KMS-11 (cell line): Measurements from ENCODE around the gene TMEM219.

Source experiments
- H2AFZ ChIP-seq: fragments of 200-600 bp; sonication (generic); 2 replicates; pipeline ENCODE4 v1.6.1; 2016; ENCODE audit warnings: antibody characterized with exemption, mixed run types, low read depth
- H3K27ac ChIP-seq: fragments of 200-600 bp; sonication (generic); 2 replicates; pipeline ENCODE4 v1.6.1; 2016; ENCODE audit warnings: mild to moderate bottlenecking, mixed run types
- H3K27me3 ChIP-seq: fragments of 200-600 bp; sonication (generic); 2 replicates; pipeline ENCODE4 v1.6.1; 2017; ENCODE audit warnings: mild to moderate bottlenecking, low read depth, mixed run types, moderate library complexity; ENCODE audit not compliant: insufficient read depth
- H3K36me3 ChIP-seq: fragments of 200-600 bp; sonication (generic); 2 replicates; pipeline ENCODE4 v1.6.1; 2017; ENCODE audit warnings: mild to moderate bottlenecking, mixed run types; ENCODE audit not compliant: insufficient read depth
- H3K4me1 ChIP-seq: fragments of 200-600 bp; sonication (generic); 2 replicates; pipeline ENCODE4 v1.6.1; 2016; ENCODE audit warnings: mild to moderate bottlenecking, low read depth, mixed run types; ENCODE audit not compliant: poor library complexity, severe bottlenecking
- H3K4me2 ChIP-seq: fragments of 200-600 bp; sonication (generic); 2 replicates; pipeline ENCODE4 v1.7.0; 2016; ENCODE audit warnings: mild to moderate bottlenecking, mixed run types
- H3K4me3 ChIP-seq: fragments of 200-600 bp; sonication (generic); IDR thresholded peaks from 2 replicates; pipeline ENCODE4 v1.6.1; 2017; ENCODE audit warnings: low read depth, low read length, mixed read lengths; ENCODE audit not compliant: insufficient read depth
- H3K79me2 ChIP-seq: fragments of 200-600 bp; sonication (generic); 2 replicates; pipeline ENCODE4 v1.6.1; 2016; ENCODE audit warnings: low read depth, mixed run types; ENCODE audit not compliant: insufficient read depth
- H3K9ac ChIP-seq: fragments of 200-600 bp; sonication (generic); 2 replicates; pipeline ENCODE4 v1.6.1; 2016; ENCODE audit warnings: mild to moderate bottlenecking, mixed run types
- H4K20me1 ChIP-seq: fragments of 200-600 bp; sonication (generic); 2 replicates; pipeline ENCODE4 v1.6.1; 2016; ENCODE audit warnings: mild to moderate bottlenecking, mixed run types; ENCODE audit not compliant: insufficient read depth
- CTCF ChIP-seq: fragments of 200-600 bp; sonication (generic); conservative IDR thresholded peaks from 2 replicates; pipeline ENCODE4 v1.6.1; 2017; ENCODE audit warnings: low read depth, mild to moderate bottlenecking, antibody characterized with exemption, low read length, moderate library complexity, mixed read lengths

TMEM219 gene

GRCh38 chr16:29922986-29923501 is 38.8 kb upstream of the TMEM219 start:
- H3K36me3 ChIP-seq: no peaks in the 10 kb centered on the region
- H4K20me1 ChIP-seq: no peaks in the 10 kb centered on the region

GRCh38 chr16:29925105-29925756 is 36.6 kb upstream of the TMEM219 start:
- Histone ChIP-seq H3K4me3 (no peak overlapping the region), H4K20me1 (no peaks in the 10 kb centered on the region), H3K27me3 (no peaks in the 10 kb centered on the region), H3K9ac (peak overlapping the region; percentile 68; the same call in 1 of the 2 replicates), H2AFZ (peak overlapping the region; percentile 93), H3K4me2 (peak overlapping the region; percentile 70), H3K36me3 (no peaks in the 10 kb centered on the region), H3K27ac (no peak overlapping the region), H3K79me2 (peaks cover 11% of the 10 kb centered on the region; the same call in 1 of the 2 replicates), H3K4me1 (peaks cover 28% of the 10 kb centered on the region)
- TF ChIP-seq CTCF: no peak

More at GRCh38 chr16:29922986-29923501, 38.8 kb upstream of the TMEM219 start:
- Histone ChIP-seq H3K4me1 (peaks cover 28% of the 10 kb centered on the region), H3K9ac (no peak overlapping the region), H3K4me2 (no peak overlapping the region), H3K27me3 (no peaks in the 10 kb centered on the region), H2AFZ (no peak overlapping the region), H3K79me2 (peaks cover 11% of the 10 kb centered on the region; the same call in 1 of the 2 replicates), H3K27ac (no peak overlapping the region), H3K4me3 (no peak overlapping the region)
- TF ChIP-seq CTCF: no peak

GRCh38 chr16:29925781-29926710 is 35.8 kb upstream of the TMEM219 start, which contains the start of gene KCTD13:
Gene KCTD13, minus strand, starts transcription at chr16:29926226. Its CDS starts 193 bp downstream, at chr16:29926033.
- H2AFZ ChIP-seq: peak within 1 kb of the TSS; percentile 93
- H4K20me1 ChIP-seq: no peaks in the 10 kb centered on the region
- peaks cover 11% of the 10 kb centered on the region; the same call in 1 of the 2 replicates for H3K79me2 ChIP-seq
- peak within 1 kb of the TSS; percentile 43 for H3K27ac ChIP-seq
- no peaks in the 10 kb centered on the region for H3K27me3 ChIP-seq
- peak within 1 kb of the TSS; percentile 70 for H3K4me2 ChIP-seq
- H3K36me3 ChIP-seq: no peaks in the 10 kb centered on the region
- TF ChIP-seq CTCF: no peak
- peaks cover 28% of the 10 kb centered on the region for H3K4me1 ChIP-seq
- peak within 1 kb of the TSS; percentile 68; the same call in 1 of the 2 replicates for H3K9ac ChIP-seq
- no peak within 1 kb of the TSS for H3K4me3 ChIP-seq

GRCh38 chr16:29926711-29927052 is 35.2 kb upstream of the TMEM219 start:
- no peaks in the 10 kb centered on the region for H3K36me3 ChIP-seq
- H3K4me1 ChIP-seq: peaks cover 28% of the 10 kb centered on the region
- H2AFZ ChIP-seq: peak overlapping the region; percentile 93
- peak overlapping the region; percentile 43; the same call in 1 of the 2 replicates for H3K27ac ChIP-seq
- no peaks in the 10 kb centered on the region for H4K20me1 ChIP-seq
- H3K9ac ChIP-seq: peak overlapping the region; percentile 68; the same call in 1 of the 2 replicates
- no peak for TF ChIP-seq CTCF
- peaks cover 11% of the 10 kb centered on the region; the same call in 1 of the 2 replicates for H3K79me2 ChIP-seq
- H3K4me3 ChIP-seq: no peak overlapping the region
- H3K27me3 ChIP-seq: no peaks in the 10 kb centered on the region
- H3K4me2 ChIP-seq: peak overlapping the region; percentile 70
